GM12878 (cell line): ENCODE results near the gene XNDC1N. TPM values are rescaled to one million over a fixed set of nuclear protein-coding genes. Genes with fewer than 3 reads are reported as not detected.

Experiments used
- ATAC-seq: fragments of 200-7000 bp; cut with Tn5 transposase; 3 replicates; pipeline ENCODE4 v1.9.1; 2020; ENCODE audit warnings: mild to moderate bottlenecking, moderate library complexity
- BruUV-seq: library from RNA; stranded (reverse); fragments of 400-500 nt; replicated peaks from 2 replicates; lab custom pipeline; 2021; lab: Mats Ljungman, UMichigan
- CTCF ChIA-PET: fragments of 300-600 bp; sonication (Branson Sonifier 250); formaldehyde crosslinking; extraction: SDS; loops from one replicate; lab custom pipeline; 2021; ENCODE audit warnings: inconsistent platforms; lab: Yijun Ruan, JAX
- POLR2A ChIA-PET: fragments of 350-600 bp; formaldehyde crosslinking; extraction: SDS; loops from one replicate; lab custom pipeline; 2021; ENCODE audit warnings: inconsistent platforms; lab: Charles Lee
- RAD21 ChIA-PET: fragments of 300-600 bp; sonication (Branson Sonifier 250); formaldehyde crosslinking; loops from one replicate; lab custom pipeline; 2023; ENCODE audit warnings: antibody characterized with exemption; ENCODE audit not compliant: unreplicated experiment; lab: Charles Lee
- SMC1A ChIA-PET: fragments of 300-600 bp; sonication (Branson Sonifier 250); formaldehyde crosslinking; loops from one replicate; lab custom pipeline; 2023; ENCODE audit not compliant: unreplicated experiment, uncharacterized antibody; lab: Charles Lee
- DNase-seq: peaks from one replicate; pipeline ENCODE4 v3.0.0-alpha.2; 2011; ENCODE audit warnings: low read depth, low spot score
- FAIRE-seq: peaks from 3 replicates; lab custom pipeline; 2011; peaks lifted over from hg19 to GRCh38; lab: Jason Lieb, UNC
- H2AFZ ChIP-seq: 2 replicates; pipeline ENCODE4 v1.6.0; 2011; ENCODE audit warnings: low read depth, low read length, control low read depth; ENCODE audit not compliant: control insufficient read depth
- H3K27ac ChIP-seq: 2 replicates; pipeline ENCODE4 v1.5.1; 2011; ENCODE audit warnings: control low read depth; ENCODE audit not compliant: control insufficient read depth, insufficient read depth
- H3K27me3 ChIP-seq, 2 experiments: replicated peaks in 1 of 2; 2 replicates each; pipeline versions ENCODE4 v1.6.0 to v1.6.1; 2011; ENCODE audit warnings: low read length in 1 of 2; ENCODE audit not compliant: control insufficient read depth in 2 of 2, insufficient read depth in 2 of 2
- H3K36me3 ChIP-seq, 2 experiments: 2 replicates each; pipeline ENCODE4 v1.5.1; 2011; ENCODE audit warnings: low read length in 1 of 2; ENCODE audit not compliant: control insufficient read depth in 2 of 2, insufficient read depth in 2 of 2
- H3K4me1 ChIP-seq: 2 replicates; pipeline ENCODE4 v1.6.1; 2011; ENCODE audit warnings: mild to moderate bottlenecking, low read length, moderate library complexity, mixed read lengths; ENCODE audit not compliant: control insufficient read depth, insufficient read depth
- H3K4me2 ChIP-seq: 2 replicates; pipeline ENCODE4 v1.6.0; 2011; ENCODE audit warnings: control low read depth; ENCODE audit not compliant: control insufficient read depth, insufficient read depth
- H3K4me3 ChIP-seq: fragments of 200-600 bp; sonication (generic); 2 replicates; pipeline ENCODE4 v1.5.1; 2016
- H3K79me2 ChIP-seq: 2 replicates; pipeline ENCODE4 v1.6.0; 2011; ENCODE audit warnings: low read length; ENCODE audit not compliant: control insufficient read depth, insufficient read depth
- H3K9ac ChIP-seq: 2 replicates; pipeline ENCODE4 v1.8.0; 2011; ENCODE audit warnings: low read length, control low read depth, mixed read lengths; ENCODE audit not compliant: control insufficient read depth, insufficient read depth
- H3K9me3 ChIP-seq: replicated peaks from 3 replicates; pipeline ENCODE4 v1.5.1; 2011; ENCODE audit warnings: mild to moderate bottlenecking, low read length; ENCODE audit not compliant: control insufficient read depth, insufficient read depth
- H4K20me1 ChIP-seq: 2 replicates; pipeline ENCODE4 v1.6.0; 2011; ENCODE audit not compliant: control insufficient read depth, insufficient read depth
- BHLHE40 ChIP-seq, 2 experiments: fragments of 450-650 bp in 1 of 2; IDR thresholded peaks; 2 replicates each; pipeline ENCODE4 v1.6.1; 2011 to 2017; ENCODE audit warnings: low read depth in 2 of 2, borderline replicate concordance in 1 of 2, improper control_type of control experiment in 1 of 2, low read length in 1 of 2, mild to moderate bottlenecking in 1 of 2
- HDAC6 ChIP-seq: fragments of 200-600 bp; sonication (generic); IDR thresholded peaks from one replicate; pipeline ENCODE4 v1.8.0; 2017; ENCODE audit warnings: antibody characterized with exemption; ENCODE audit not compliant: unreplicated experiment
- MEF2A ChIP-seq: IDR thresholded peaks from 2 replicates; pipeline ENCODE4 v1.6.1; 2011; ENCODE audit warnings: low read depth, mild to moderate bottlenecking, low read length, moderate library complexity; ENCODE audit not compliant: insufficient read depth
- NKRF ChIP-seq: fragments of 450-650 bp; conservative IDR thresholded peaks from 2 replicates; pipeline ENCODE4 v1.6.1; 2017; ENCODE audit warnings: mild to moderate bottlenecking, moderate library complexity
- WGBS: methylation state at CpG from one replicate; pipeline ENCODE4 v1.1.6; 2016; ENCODE audit warnings: low lambda C conversion rate; ENCODE audit not compliant: insufficient replicate concordance, insufficient coverage; ENCODE audit errors: missing lambda C conversion rate; 5-methylcytosine and 5-hydroxymethylcytosine counted together
- in situ Hi-C: fragments of 300-500 bp; cut with MboI; formaldehyde crosslinking; loops from 9 replicates; pipeline ENCODE4 v1.14.3; 2018; ENCODE audit warnings: mixed read lengths
- intact Hi-C: fragments of 100-400 bp; cut with micrococcal nuclease; formaldehyde crosslinking; loops from one replicate; pipeline ENCODE4 v1.14.2; 2022; ENCODE audit not compliant: unreplicated experiment
- polyA plus RNA-seq, 11 experiments: library from polyadenylated mRNA; depleted of rRNA in 4 of 11; unstranded in 6 of 11; stranded (reverse) in 5 of 11; fragments of >200 nt; fragmentation: Nextera tagmentation in 4 of 11; fragmentation: Illumina TruSeq in 1 of 11; extraction: Ambion mirVana in 4 of 11; extraction: Trizol in 1 of 11; gene quantifications; 1 replicate in 1 of 11; 2 replicates in 10 of 11; pipeline versions ENCODE4 v1.2.1 to v1.2.3, GENCODE V29; 2011 to 2016; ENCODE audit warnings: inconsistent platforms in 2 of 11, missing spikeins in 2 of 11, low read depth in 1 of 11
- total RNA-seq, 4 experiments: library from RNA; depleted of rRNA in 3 of 4; stranded (reverse); fragments of >200 nt in 3 of 4; fragmentation: Illumina TruSeq in 1 of 4; extraction: Trizol in 1 of 4; gene quantifications; 2 replicates each; pipeline versions ENCODE4 v1.2.1 to v1.2.3, GENCODE V29; 2013 to 2021
- TF ChIP-seq, protein P1 (sequence below): fragments of 450-650 bp; IDR thresholded peaks from 2 replicates; pipeline ENCODE4 v1.6.1; 2016; ENCODE audit warnings: mild to moderate bottlenecking

XNDC1N gene
- total and polyA plus RNA-seq, 10 of the 15 experiments (the other 5 are each of a cell fraction or from before 2014, with no cell fraction given): 5.7 to 13.7 (median 9.8) TPM

- TF ChIP-seq NKRF (no peak), HDAC6 (no peak)
- TF ChIP-seq, protein P1, sequence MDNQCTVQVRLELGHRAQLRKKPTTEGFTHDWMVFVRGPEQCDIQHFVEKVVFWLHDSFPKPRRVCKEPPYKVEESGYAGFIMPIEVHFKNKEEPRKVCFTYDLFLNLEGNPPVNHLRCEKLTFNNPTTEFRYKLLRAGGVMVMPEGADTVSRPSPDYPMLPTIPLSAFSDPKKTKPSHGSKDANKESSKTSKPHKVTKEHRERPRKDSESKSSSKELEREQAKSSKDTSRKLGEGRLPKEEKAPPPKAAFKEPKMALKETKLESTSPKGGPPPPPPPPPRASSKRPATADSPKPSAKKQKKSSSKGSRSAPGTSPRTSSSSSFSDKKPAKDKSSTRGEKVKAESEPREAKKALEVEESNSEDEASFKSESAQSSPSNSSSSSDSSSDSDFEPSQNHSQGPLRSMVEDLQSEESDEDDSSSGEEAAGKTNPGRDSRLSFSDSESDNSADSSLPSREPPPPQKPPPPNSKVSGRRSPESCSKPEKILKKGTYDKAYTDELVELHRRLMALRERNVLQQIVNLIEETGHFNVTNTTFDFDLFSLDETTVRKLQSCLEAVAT: no peak
Measured at GRCh38 chr11:71949034-71949433, 20.6 kb upstream of the XNDC1N start (continued).

DNA sequence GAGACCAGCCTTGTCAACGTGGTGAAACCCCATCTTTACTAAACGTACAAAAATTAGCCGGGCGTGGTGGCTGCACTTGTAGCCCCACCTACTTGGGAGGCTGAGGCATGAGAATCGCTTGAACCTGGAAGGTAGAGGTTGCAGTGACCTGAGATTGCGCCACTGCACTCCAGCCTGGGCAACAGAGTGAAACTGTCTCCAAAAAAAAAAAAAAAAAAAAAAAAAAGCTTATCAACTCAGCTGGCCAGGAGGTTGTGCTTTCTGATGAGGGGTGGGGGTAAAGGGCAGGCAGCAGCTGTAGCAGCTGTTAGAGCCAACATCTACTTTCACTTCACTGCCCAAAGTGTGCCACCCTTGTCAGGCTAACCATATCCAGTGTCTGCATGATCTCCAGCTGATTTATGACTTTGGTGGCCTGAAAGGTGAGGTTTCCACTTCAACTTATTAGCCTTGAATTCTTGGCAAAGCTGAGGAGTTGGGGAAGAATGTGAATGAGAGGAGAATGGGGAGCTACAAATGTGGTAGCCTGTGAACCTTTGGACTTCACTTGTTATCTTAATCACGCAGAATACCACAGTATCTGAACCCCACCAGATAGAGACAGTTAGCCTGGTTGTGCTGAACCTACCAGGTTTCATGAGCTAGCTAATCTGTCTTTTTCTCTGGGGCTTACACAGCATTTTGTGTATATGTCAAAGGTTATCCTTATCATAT, 20.1 kb upstream of the XNDC1N start:
- intact Hi-C loops: no loop called here
- no TSS peak for BruUV-seq
- Histone ChIP-seq H3K4me2 (no peak overlapping the region), H3K4me3 (no peak overlapping the region), H3K9me3 (no peaks in the 10 kb centered on the region), H2AFZ (no peak overlapping the region), H3K27me3 (no peaks in the 10 kb centered on the region), H3K36me3 (peaks cover 0 to 2% of the 10 kb centered on the region in 2 experiments; a peak in 3 of 4 replicates), H4K20me1 (no peaks in the 10 kb centered on the region), H3K9ac (no peak overlapping the region), H3K4me1 (peaks cover 8% of the 10 kb centered on the region; the same call in 1 of the 2 replicates)
- 81% methylated on average over 6 of the region's 7 CpGs for WGBS
- peak; percentile 28; the same call in 2 of the 3 replicates for ATAC-seq
- CTCF ChIA-PET: interaction anchor here (1.0 to 1.2 kb wide), 2 partner anchors 8 to 20 kb away, joined by 3 read pairs; partner anchors contain the start of gene XNDC1N
- RAD21 ChIA-PET: no interaction called here
- SMC1A ChIA-PET: interaction anchor here (0.7 to 1.3 kb wide), 4 partner anchors 12 to 29 kb away, joined by 3 to 4 read pairs (median 3); no protein-coding TSS in a partner anchor
- no peak for DNase-seq
- in situ Hi-C loops: no loop called here
- POLR2A ChIA-PET: interaction anchor here (0.6 to 1.6 kb wide), 5 partner anchors 9 to 35 kb away, joined by 3 to 8 read pairs (median 4); no protein-coding TSS in a partner anchor
- no peak for FAIRE-seq
- TF ChIP-seq MEF2A (no peak), BHLHE40 (IDR thresholded peaks at IDR 0.05; ENCODE audit: borderline replicate concordance in 1 of 2, low read depth in 2 of 2, low read length in 1 of 2) (peak in 1 of 2 experiments; percentile 6; a peak in 1 of 4 replicates)
- TF ChIP-seq, all 136 proteins: peak for 1
- Histone ChIP-seq H3K79me2 (peaks cover 70% of the 10 kb centered on the region), H3K27ac (no peak overlapping the region)
